Spleen (tissue), 3 donors: ENCODE data around the gene DNAH17.

Source experiments
- POLR2A ChIP-seq, 3 donors: fragments of 450-650 bp; IDR thresholded peaks; one replicate each; pipeline ENCODE4 v1.5.1; 2017; ENCODE audit warnings: antibody characterized with exemption in 3 of 3, mild to moderate bottlenecking in 1 of 3
- POLR2AphosphoS5 ChIP-seq, 3 donors: sonication (generic); formaldehyde crosslinking; IDR thresholded peaks; one replicate each; pipeline ENCODE4 v1.5.1; 2017; ENCODE audit warnings: antibody characterized with exemption in 3 of 3

DNA sequence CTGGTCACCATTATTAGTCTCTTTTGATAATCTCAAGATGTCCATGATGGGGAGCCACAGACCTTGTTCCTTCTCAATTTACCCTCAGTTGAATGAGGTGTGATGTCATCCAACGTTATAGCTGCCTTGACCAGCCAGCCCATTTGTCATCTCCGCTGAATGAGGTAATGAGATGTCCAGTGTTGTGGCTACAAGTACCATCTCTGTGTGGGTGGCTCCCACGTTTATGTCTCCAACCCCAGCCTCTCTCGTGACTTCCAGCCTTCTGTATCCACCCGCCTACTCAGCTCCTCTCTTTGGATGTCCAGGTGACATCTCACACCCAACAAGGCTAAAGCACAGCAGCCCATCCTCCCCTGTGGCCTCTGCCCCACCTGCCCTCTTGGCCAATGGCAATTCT lies 18.2 kb downstream of the DNAH17 start:
- TF ChIP-seq POLR2A (IDR thresholded peaks at IDR 0.05) (no peak), POLR2AphosphoS5 (IDR thresholded peaks at IDR 0.05) (no peak)
